IMR-90 (cell line): ENCODE data around the gene LRRC7.

ENCODE experiments used
- CEBPB ChIP-seq: IDR thresholded peaks from 2 replicates; pipeline ENCODE4 v1.6.1; 2012; ENCODE audit warnings: low read depth, low read length, improper control_type of control experiment
- CHD1 ChIP-seq: IDR thresholded peaks from 2 replicates; pipeline ENCODE4 v1.6.1; 2012; ENCODE audit warnings: low read depth, low read length, improper control_type of control experiment
- CTCF ChIP-seq: conservative IDR thresholded peaks from 2 replicates; pipeline ENCODE4 v1.5.1; 2012; ENCODE audit warnings: mild to moderate bottlenecking, low read depth, low read length, improper control_type of control experiment
- POLR2A ChIP-seq: IDR thresholded peaks from 2 replicates; pipeline ENCODE4 v1.6.1; 2012; ENCODE audit warnings: mild to moderate bottlenecking, low read depth, low read length
- RFX5 ChIP-seq: IDR thresholded peaks from 2 replicates; pipeline ENCODE4 v1.8.0; 2012; ENCODE audit warnings: low read depth, mild to moderate bottlenecking, low read length, moderate library complexity

- no peak for TF ChIP-seq CEBPB
- no peak for TF ChIP-seq RFX5
- TF ChIP-seq CTCF: no peak
- no peak for TF ChIP-seq CHD1
- TF ChIP-seq POLR2A: no peak
Observed at GRCh38 chr1:69847670-69848069, 279.9 kb downstream of the LRRC7 start.
